Heart right ventricle (tissue), 16 donors: Measurements from ENCODE around the gene PLXNC1. TPM values are rescaled to one million over a fixed set of nuclear protein-coding genes. Genes with fewer than 3 reads are reported as not detected.

Experiments used
- ATAC-seq, 8 donors: fragments of 200-7000 bp; cut with Tn5 transposase; one replicate each; pipeline ENCODE4 v1.9.1; 2020; ENCODE audit warnings: mild to moderate bottlenecking in 8 of 8, moderate library complexity in 8 of 8, moderate number of reproducible peaks in 1 of 8
- DNase-seq, 2 donors: peaks; one replicate each; pipeline ENCODE4 v3.0.0-alpha.2; 2020
- H3K27ac ChIP-seq, 10 donors: fragments of 200-600 bp; sonication (generic) in 2 of 10; one replicate each; pipeline versions ENCODE4 v1.5.0 to v1.8.0; 2020 to 2022; ENCODE audit warnings: mild to moderate bottlenecking in 3 of 10
- H3K27me3 ChIP-seq, 7 donors: fragments of 200-600 bp; one replicate each; pipeline ENCODE4 v1.8.0; 2021 to 2022; ENCODE audit warnings: mild to moderate bottlenecking in 2 of 7
- H3K36me3 ChIP-seq, 9 donors: fragments of 200-600 bp; sonication (generic) in 1 of 9; one replicate each; pipeline versions ENCODE4 v1.5.0 to v1.8.0; 2020 to 2022; ENCODE audit warnings: mild to moderate bottlenecking in 2 of 9
- H3K4me1 ChIP-seq, 9 donors: fragments of 200-600 bp; sonication (generic) in 1 of 9; one replicate each; pipeline versions ENCODE4 v1.5.0 to v1.8.0; 2020 to 2022; ENCODE audit warnings: mild to moderate bottlenecking in 4 of 9
- H3K4me3 ChIP-seq, 10 donors: fragments of 200-600 bp; sonication (generic) in 2 of 10; one replicate each; pipeline versions ENCODE4 v1.5.0 to v1.8.0; 2020 to 2022; ENCODE audit warnings: mild to moderate bottlenecking in 7 of 10, moderate library complexity in 2 of 10
- H3K9me3 ChIP-seq, 11 donors: fragments of 200-600 bp in 10 of 11; sonication (generic) in 2 of 11; one replicate each; pipeline versions ENCODE4 v1.5.0 to v1.8.0; 2013 to 2022; ENCODE audit warnings: mild to moderate bottlenecking in 2 of 11, control low read depth in 1 of 11, moderate library complexity in 1 of 11
- CTCF ChIP-seq, 9 donors: fragments of 200-600 bp; sonication (generic) in 2 of 9; IDR thresholded peaks; one replicate each; pipeline versions ENCODE4 v1.5.0 to v1.8.0; 2021 to 2022; ENCODE audit warnings: antibody characterized with exemption in 9 of 9, mild to moderate bottlenecking in 5 of 9, moderate library complexity in 1 of 9
- WGBS, 2 donors: extraction: QIAGEN DNeasy Blood & Tissue Kit; methylation state at CpG; one replicate each; pipeline ENCODE4 v1.1.7; 2013; ENCODE audit warnings: inconsistent platforms in 1 of 2; 5-methylcytosine and 5-hydroxymethylcytosine counted together
- intact Hi-C, 10 donors: fragments of 100-400 bp; cut with DNase I; formaldehyde crosslinking; loops; one replicate each; pipeline versions ENCODE4 v1.11.1 to v1.14.2; 2022
- polyA plus RNA-seq, 2 donors: library from polyadenylated mRNA; stranded (reverse); fragments of 200-250 nt; gene quantifications; one replicate each; pipeline ENCODE4 v1.2.3, GENCODE V29; 2013
- total RNA-seq, 10 donors: library from RNA; stranded (reverse); fragmentation: NEBNext Ultra II Directional in 3 of 10; extraction: Animal tissue kit (Norgen Biotek cat#: 25700) in 3 of 10; gene quantifications; one replicate each; pipeline versions ENCODE4 v1.2.1 to v1.2.4, GENCODE V29; 2021 to 2023
- donor health status: Arrhythmogenic right ventricular cardiomyopathy.
- donor health status: ischemic (EF 13 %, LVEDD 7.1; RV severe dilation, severe dysfunction).
- donor health status: healthy with polysubstance abuse.
- donor health status: DM: no; HTN: yes; CAD: no.
- donor health status: DM: no; HTN: no; CAD: no.
- donor health status: ischemic (EF 25% LVEDD 6.9; RV normal size, moderate dysfunction).
- donor health status: ischemic (EF 25% LVEDD 5.7; RV mildly dilated, moderate dysfunction).
- donor health status: healthy.
- donor health status: DM: yes; HTN: yes; CAD: no.
- donor health status: Ischemic cardiomyopathy.
- donor health status: ischemic (EF 35%, LVEDD 5.7; RV mildly dilated, moderate dysfunction).
- donor health status: nonischemic (EF 11% LVEDD 7.7; RV severe dilation, severe dysfunction).
- donor health status: DM: yes; HTN: yes; CAD: no.
- donor health status: PGD.
- donor health status: ischemic (EF 29% LVEDD 5.4; RV normal size, mild dysfunction).
- donor health status: nonischemic (EF 23%, LVEDD 6.1; RV moderate dilation, normal function).

PLXNC1 gene
- total and polyA plus RNA-seq, 12 donors: 0.72 to 8.5 (median 2.7) TPM

GRCh38 chr12:94223842-94224241 is 75.5 kb downstream of the PLXNC1 start:
- Histone ChIP-seq H3K36me3 (peaks cover 0 to 74% (median 0%) of the 10 kb centered on the region in 9 donors), H3K4me3 (no peak overlapping the region), H3K27me3 (no peaks in the 10 kb centered on the region), H3K9me3 (no peaks in the 10 kb centered on the region), H3K27ac (no peak overlapping the region), H3K4me1 (no peaks in the 10 kb centered on the region)
- 92% methylated on average over 7 of the region's 7 CpGs for WGBS, 2 donors
- DNase-seq: no peak
- intact Hi-C loops: no loop called here
- no peak for TF ChIP-seq CTCF (IDR thresholded peaks at IDR 0.05)
- ATAC-seq: no peak

- H3K4me1 ChIP-seq: no peaks in the 10 kb centered on the region
- DNase-seq (no peak), ATAC-seq (no peak)
- H3K9me3 ChIP-seq: no peaks in the 10 kb centered on the region
- no peak overlapping the region for H3K4me3 ChIP-seq
- intact Hi-C loops: no loop called here
- WGBS, 2 donors: 92 to 95% methylated on average over 9 of the region's 9 CpGs
- no peak for TF ChIP-seq CTCF (IDR thresholded peaks at IDR 0.05)
- no peak overlapping the region for H3K27ac ChIP-seq
- H3K27me3 ChIP-seq: no peaks in the 10 kb centered on the region
- peaks cover 0 to 67% (median 0%) of the 10 kb centered on the region in 9 donors for H3K36me3 ChIP-seq
Observed at GRCh38 chr12:94225506-94225905, 77.1 kb downstream of the PLXNC1 start.

GRCh38 chr12:94225947-94226630 is 77.7 kb downstream of the PLXNC1 start:
- DNase-seq (no peak), ATAC-seq (no peak)
- no peak overlapping the region for H3K4me3 ChIP-seq
- no peaks in the 10 kb centered on the region for H3K9me3 ChIP-seq
- no peak overlapping the region for H3K27ac ChIP-seq
- peaks cover 0 to under 1% (median 0%) of the 10 kb centered on the region in 9 donors for H3K4me1 ChIP-seq
- H3K27me3 ChIP-seq: no peaks in the 10 kb centered on the region
- TF ChIP-seq CTCF (IDR thresholded peaks at IDR 0.05): no peak
- peaks cover 0 to 61% (median 0%) of the 10 kb centered on the region in 9 donors for H3K36me3 ChIP-seq
- WGBS, 2 donors: 90 to 92% methylated on average over 5 of the region's 5 CpGs
- intact Hi-C loops: no loop called here

GRCh38 chr12:94227066-94227465 is 78.7 kb downstream of the PLXNC1 start:
- 92 to 93% methylated on average over 2 of the region's 2 CpGs for WGBS, 2 donors
- no peak for TF ChIP-seq CTCF (IDR thresholded peaks at IDR 0.05)

More at GRCh38 chr12:94227066-94227465, 78.7 kb downstream of the PLXNC1 start:
- intact Hi-C loops: no loop called here
- Histone ChIP-seq H3K4me3 (no peak overlapping the region), H3K27me3 (no peaks in the 10 kb centered on the region), H3K4me1 (peaks cover 0 to 5% (median 0%) of the 10 kb centered on the region in 9 donors), H3K9me3 (no peaks in the 10 kb centered on the region), H3K36me3 (peaks cover 0 to 51% (median 0%) of the 10 kb centered on the region in 9 donors), H3K27ac (no peak overlapping the region)
- no peak for DNase-seq
- ATAC-seq: no peak
